HG03039 (cell line): ENCODE results near the gene NFIB.

Source experiments
- ATAC-seq: cut with Tn5 transposase; IDR thresholded peaks from one replicate; pipeline ENCODE4 v1.9.1; 2021; ENCODE audit warnings: mild to moderate bottlenecking, moderate library complexity; ENCODE audit not compliant: unreplicated experiment

The NFIB gene

GRCh38 chr9:14158916-14159315 lies 155.0 kb downstream of the NFIB start:
- no peak for ATAC-seq

DNA sequence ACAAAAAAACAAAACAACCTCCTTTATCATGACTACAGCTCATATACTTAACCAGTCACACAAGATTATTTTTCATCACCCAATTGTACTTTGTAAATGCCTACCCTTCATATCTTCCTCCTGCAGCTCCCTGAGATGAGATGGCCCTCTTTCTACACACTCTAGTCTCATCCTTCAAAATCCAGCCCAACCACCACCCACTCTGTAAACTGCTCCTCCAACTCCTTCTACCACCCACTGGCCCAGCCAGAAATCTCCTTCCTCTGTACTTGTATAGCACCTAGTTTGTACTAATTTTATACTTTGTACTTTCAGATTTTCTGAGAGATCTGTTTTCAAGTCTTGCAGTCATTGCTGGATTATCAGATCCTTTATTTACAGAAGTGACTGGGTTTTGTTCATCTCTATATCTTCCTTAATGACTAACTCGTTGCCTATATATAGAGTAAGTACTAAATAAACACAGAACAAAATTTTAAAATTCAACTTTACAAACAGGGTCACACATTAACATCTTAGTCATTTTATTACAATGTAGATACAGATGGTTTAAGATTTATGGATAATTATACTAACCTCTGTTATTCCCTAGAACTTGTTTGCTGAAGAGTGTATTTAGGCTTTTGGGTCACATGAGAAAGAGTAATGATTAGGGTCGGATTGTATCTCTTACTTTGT lies 155.7 kb downstream of the NFIB start:
- ATAC-seq, result no peak

DNA sequence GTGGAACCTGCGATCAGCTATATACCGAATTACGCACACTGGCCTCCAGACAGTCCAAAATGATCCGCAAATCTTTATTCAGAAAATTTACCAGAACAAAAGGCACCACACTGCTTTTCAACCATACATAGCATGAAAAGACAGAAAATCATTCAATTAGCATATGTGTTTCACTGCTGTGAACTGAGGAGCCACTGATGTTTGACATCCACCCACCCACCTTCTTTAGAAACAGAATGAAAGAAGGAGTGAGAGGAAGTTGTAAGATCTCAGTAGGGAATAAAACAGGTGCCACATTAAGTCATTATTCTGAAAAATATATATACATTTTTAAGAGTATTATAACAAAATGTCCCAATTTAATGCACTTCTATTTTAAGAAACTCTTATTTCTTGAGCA lies 156.8 kb downstream of the NFIB start:
- no peak for ATAC-seq

- peak; percentile 94 for ATAC-seq
Measured at GRCh38 chr9:14156046-14156445, 157.9 kb downstream of the NFIB start.

DNA sequence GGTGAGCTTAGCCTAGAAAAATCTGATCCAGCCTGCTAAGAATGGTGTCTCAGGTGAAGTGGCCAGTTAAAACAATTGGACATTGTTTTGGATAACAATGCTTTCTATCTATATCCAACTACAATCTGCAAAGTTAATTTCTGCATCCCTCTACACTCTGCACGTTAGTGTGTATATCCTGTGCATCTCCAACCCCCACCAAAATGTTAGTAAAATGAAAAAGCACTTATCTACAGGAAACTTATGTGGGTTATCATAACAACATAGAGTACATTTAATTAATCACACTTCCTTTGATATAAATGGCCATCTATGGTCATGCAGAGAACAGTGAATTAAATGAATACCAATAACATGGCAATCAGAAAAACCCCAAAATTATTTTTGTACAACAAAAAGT lies 158.7 kb downstream of the NFIB start:
- ATAC-seq, result no peak

DNA sequence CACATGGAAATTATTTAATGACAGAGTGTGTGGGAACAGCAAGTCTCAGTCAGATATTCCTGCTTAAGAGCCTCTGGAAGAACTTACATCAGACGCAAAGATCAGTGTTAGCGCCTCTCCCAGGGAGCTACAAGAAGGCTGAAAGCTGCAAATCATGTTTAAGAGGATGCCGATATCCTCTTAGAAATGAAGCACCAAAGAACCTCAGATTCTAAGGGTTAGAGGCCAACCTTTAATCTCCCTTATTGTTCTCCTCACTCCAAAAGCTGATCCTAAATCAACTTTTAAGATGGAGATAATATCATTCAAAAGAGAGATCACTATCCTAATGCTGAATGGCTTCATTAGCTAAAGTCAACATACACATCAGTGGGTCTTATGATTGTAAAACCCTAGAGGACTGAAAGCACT lies 160.6 kb downstream of the NFIB start:
- ATAC-seq, result no peak

- ATAC-seq, result no peak
Measured at GRCh38 chr9:14151451-14151850, 162.5 kb downstream of the NFIB start.

DNA sequence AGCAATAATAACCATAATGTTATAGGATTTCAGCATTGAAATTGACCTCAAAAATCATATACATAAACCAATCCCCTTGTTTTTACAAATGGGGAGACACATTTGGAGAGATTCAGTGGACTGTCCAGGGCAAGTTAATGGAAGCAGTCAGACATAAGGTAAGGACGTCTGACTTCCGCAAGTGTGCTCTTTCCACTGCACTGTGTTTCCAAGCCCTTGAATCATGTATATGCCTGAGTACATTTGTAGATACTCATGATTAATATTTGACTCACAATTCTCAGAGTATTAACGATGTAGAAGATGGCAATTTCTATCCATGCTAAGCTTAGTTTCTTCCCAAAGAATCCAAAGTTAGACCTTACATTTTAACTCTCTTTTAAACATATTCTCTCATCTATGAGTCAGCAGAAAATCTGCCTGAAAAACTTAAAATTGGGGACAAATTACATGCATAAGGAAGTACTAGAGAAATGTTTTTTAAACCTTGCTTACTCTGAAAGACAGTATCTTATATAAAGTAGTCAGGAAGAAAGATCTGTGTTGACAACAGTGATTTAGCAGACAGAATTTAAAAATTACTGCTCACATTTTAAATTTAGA lies 165.3 kb downstream of the NFIB start:
- no peak for ATAC-seq

DNA sequence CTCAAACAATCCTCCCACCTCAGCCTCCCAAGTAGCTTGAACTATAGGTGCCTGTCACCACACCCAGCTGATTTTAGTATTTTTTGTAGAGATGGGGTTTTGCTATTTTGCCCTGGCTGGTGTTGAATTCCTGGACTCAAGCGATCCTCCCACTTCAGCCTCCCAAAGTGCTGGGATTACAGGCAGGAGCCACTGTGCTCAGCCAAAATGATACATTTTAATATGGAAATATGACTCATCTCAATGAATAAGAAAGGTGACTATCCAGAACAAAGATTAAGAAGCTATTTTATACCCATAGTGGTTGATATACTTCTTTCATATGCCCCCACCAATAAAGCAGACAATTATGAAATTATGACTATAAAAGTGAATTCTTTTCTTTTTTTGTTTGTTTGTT lies 166.2 kb downstream of the NFIB start:
- no peak for ATAC-seq

DNA sequence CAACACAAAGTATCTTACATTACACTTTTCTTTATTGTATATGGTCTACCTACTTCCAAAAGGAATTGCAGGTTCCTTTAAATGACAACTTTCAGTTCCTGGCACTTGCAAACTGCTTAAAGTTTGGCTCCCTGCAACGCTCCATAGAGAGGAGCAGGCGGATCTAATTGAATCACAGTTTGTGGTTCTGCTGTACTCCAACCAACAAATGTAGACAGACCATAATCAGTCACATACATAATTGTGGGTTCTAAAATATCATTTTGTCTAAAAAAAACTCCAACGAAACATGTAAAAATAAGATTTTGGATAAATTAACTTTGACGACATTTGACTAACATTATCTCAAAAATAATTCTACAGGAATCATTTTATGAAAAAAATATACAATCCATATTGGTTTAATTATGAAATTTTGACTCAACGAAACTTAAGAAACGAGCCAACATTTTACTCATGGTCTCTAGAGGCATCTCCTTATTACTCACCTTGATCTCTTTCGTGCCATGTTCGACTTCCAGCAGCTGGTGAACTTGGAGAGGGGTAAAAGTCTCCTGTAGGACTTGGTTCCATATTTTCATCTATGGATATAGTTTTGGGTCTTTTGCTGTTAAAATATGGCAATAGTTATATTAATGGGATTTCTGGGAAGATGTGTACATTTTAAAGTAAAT lies 167.6 kb downstream of the NFIB start:
- ATAC-seq, result no peak

GRCh38 chr9:14144215-14144614 lies 169.7 kb downstream of the NFIB start:
- ATAC-seq, result no peak

- no peak for ATAC-seq
Measured at GRCh38 chr9:14141699-14142098, 172.2 kb downstream of the NFIB start.

GRCh38 chr9:14140096-14140697 lies 173.7 kb downstream of the NFIB start:
- no peak for ATAC-seq

DNA sequence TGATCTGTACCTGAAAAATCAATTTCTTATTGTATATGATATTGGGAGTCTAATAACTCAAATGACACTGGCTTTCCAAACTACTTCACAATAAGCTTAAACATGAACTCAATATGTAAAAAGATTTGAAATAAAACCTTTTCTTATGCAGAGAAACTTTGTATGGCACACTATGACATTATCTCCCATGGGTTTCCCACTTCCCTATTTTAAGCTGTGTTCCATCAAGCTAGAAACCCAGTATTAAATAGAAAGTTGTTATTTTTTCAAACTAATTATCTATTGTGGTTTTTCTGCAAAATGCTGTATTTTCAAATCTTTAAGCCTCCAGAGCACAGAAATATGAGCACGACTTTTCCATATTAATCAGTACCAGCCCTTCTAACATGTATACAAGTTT lies 174.7 kb downstream of the NFIB start:
- no peak for ATAC-seq

DNA sequence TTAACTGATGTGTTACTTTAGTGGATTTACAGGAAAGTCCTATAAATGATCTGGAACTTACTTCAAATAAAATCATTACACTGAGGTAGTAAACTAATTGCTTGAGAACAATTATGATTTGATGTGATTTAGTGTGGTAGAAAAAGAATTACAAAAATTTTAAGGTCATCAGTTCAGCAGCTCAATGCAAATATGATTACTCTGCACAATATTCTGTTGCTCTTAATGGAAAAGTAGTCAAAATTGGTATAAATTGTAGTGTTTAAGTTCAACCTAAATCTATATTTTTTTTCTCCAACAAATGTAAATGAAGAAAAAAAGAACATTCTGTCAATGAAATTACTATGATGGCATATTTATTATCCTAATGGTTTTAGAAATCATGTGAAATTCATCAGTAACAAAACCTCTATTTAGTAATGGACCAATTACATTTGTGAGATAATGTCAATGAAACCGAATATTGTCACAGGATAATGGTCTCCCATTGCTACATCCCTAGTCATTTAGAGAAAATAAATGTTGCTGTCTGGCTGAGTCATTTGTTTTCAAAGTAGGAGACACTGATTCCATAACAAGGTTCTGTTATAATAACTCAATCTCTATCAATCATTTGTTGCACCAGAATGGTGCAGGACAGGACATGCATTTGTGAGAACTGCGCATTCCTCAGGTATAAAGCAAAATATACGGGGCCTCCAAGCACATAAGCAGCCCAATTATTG lies 177.1 kb downstream of the NFIB start:
- no peak for ATAC-seq

DNA sequence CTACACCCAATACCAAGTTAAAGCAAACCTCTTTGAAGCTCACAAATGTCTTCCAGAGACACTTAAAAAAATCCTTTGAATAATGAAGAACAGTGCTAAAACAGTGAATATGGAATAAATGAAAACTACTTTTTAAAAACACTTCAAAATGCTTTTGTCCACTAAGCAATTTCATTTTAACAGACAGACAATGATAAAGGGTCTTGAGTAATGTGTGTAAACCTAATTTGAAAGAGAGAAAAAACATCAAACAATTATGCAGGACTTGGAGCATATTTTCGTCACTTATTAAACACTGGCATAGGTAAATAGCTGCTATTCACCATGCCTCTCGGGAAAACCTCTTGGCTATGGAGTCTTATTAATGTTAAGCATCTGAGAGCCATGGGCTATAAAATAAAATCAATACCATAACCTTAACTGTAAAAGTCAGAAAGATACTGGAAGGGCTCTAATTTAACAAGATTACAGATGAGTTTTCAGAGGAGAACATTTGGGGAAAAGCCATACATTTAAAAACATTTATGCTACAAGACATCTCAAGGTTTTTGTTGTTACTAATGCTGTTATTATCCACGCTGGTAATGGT lies 177.8 kb downstream of the NFIB start:
- ATAC-seq, result no peak

- ATAC-seq, result no peak
Measured at GRCh38 chr9:14135421-14135820, 178.5 kb downstream of the NFIB start.

GRCh38 chr9:14133394-14133793 lies 180.5 kb downstream of the NFIB start:
- ATAC-seq, result no peak

DNA sequence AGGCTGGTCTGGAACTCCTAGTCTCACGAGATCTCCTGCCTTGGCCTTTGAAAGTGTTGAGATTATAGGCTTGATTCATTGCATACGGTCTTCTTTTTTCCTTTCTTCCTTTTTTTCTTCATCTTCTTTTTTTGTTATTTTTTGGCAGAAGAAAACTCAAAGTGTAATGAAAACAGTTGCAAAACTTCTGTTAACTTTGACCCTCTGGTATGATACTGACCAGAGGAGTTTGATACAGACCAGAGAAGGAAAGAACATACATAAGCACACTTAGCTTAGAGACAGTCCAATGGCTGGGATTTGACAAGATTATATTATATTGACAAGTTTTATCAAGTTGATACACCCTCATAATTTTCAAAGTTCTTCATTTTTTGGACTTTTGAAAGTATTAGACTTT lies 181.2 kb downstream of the NFIB start:
- ATAC-seq, result no peak

- ATAC-seq, result no peak
Measured at GRCh38 chr9:14131356-14132088, 182.4 kb downstream of the NFIB start.
